ENCODE data around the gene CNTNAP5.

CNTNAP5 gene

GRCh38 chr2:124558277-124558905, 533.3 kb downstream of the CNTNAP5 start:
- no peak for DNase-seq (ENCODE audit: low spot score)

- DNase-seq (ENCODE audit: low spot score) = no peak
Measured at GRCh38 chr2:124559236-124559635, 534.1 kb downstream of the CNTNAP5 start.

DNA sequence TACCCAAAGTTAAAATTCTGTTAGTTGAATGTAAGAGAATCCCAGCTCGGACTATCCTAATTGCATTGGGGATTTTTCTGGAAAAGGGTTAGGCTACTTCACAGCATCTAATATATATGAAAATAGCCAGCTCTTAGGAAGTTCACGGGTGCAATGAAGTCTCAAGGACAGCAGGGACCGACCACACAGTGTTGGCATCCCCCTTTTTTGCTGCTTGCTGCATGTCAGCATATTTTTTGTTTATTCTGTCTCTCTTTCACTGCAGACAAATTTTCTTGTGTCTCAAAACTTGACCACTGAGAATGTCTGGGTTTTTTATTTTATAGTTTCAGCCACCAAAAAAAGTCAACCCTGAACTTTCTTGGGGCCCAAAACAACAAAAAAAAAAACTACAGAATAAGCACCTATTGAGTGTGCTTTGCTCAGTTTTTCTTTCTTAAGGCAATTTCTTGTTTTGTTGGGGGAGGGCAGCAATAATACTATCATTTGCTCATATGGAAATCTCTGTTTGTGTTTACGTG, 535.6 kb downstream of the CNTNAP5 start:
- no peak for DNase-seq (ENCODE audit: low spot score)

DNA sequence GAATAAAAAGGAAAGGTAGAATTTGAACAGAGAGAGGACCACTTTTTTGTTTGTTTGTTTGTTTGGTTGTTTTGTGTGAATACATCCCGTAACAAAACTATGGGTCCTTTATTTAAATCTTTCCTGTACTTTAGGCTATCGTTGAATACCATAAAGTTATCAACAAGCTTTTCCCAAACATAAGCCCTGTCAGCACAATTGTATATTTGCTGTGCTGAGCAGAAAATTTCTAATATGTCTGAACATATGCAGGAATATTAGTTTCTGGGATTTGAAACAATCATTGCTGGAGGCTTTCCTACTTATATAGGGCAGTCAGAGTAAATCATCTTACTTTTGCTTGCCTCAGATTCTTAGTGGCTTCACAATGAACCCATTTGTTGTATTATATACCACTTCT, 536.4 kb downstream of the CNTNAP5 start:
- DNase-seq (ENCODE audit: low spot score) = no peak

DNA sequence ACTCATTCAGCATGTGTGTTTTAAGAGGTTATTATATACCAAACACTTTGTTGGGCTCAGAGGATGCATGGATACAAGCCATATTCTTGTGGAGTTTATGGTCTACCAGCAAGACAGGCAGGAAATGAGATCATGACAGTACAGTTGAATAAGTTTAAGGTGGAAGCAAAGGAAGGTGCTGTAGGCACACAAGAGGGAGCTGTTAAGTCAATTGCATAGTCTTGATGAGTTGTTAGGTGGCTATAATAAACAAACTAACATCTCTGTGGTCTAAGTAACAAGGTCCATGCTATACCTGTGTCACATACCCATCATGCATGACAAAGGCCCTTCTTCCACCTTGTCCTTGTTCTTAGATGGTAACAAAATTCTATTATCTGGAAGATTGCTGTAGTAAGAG, 538.3 kb downstream of the CNTNAP5 start:
- DNase-seq (ENCODE audit: low spot score) = no peak

DNA sequence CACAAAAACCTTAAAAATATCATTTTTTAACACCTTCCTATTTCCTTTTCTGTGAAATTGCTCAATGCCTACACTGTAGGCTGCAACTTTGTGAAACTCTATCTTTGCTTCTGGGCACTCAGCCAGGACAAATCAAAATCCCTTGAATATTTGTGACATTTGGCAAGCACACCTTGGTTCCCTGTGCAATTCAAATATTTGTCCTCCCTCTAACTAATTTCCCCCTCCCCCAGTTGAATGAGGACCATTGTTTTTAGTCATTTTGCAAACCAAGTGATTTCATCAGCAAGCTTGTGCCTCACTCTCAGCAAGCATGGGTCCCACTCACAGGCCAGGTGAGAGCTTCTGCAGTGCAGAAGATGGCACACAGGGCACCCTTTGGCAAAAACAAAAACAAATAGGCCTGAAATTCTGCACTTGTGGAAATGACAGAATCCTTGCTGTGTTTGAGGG, 541.5 kb downstream of the CNTNAP5 start:
- DNase-seq (ENCODE audit: low spot score) = no peak

DNA sequence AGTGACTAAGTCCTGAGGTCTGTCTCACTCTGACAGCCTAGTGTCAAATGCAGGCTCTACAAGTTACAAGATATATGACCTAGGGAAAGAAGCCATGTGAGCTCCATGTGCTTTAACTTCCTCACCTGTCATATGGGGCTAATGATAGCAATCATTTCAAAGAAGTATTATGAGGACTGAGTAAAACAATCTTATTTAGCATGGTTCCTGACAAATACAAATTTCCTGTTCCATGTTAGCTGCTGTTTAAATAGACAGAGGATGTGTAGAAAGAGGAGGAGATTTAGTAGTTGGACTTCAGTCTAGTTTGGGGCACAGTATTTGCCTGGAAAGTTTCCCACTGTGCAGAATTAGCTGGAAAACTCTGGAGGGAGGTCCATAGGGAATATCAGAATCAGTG, 545.8 kb downstream of the CNTNAP5 start:
- DNase-seq (ENCODE audit: low spot score) = no peak

- DNase-seq (ENCODE audit: low spot score) = no peak
Measured at GRCh38 chr2:124571836-124572235, 546.7 kb downstream of the CNTNAP5 start.

DNA sequence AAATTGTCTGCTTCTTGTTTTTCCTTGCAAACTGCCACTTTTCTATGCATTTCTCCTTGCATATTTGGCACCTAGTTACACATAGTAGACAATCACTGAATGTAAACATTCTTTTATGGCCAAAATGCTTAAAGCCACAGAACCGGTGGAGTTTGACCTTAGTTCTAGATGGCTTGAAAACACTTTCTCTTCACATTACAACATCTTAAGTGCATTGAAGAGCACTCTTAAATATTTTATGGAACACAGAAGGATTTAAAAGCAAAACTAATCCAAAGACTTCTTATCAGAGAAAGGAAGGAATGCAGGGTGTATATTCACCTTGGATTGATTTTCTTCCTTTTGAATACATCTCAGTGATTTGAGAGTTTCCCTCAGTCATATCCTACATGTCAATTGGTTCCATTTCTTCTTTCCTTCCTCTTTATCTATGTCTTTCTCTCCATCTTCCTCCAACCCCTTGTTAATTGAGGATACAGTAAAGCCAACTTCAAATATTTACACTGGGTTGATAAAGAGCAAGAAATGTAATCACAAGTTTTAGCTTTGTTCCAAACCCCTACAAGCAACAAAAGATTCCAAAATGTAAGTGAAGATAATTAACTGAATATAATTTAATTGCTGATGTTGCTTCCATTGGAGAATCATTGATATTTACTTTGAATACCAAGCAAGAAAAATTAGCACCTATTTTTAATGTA, 548.0 kb downstream of the CNTNAP5 start:
- DNase-seq (ENCODE audit: low spot score) = no peak

- DNase-seq (ENCODE audit: low spot score) = no peak
Measured at GRCh38 chr2:124575497-124575896, 550.4 kb downstream of the CNTNAP5 start.

DNA sequence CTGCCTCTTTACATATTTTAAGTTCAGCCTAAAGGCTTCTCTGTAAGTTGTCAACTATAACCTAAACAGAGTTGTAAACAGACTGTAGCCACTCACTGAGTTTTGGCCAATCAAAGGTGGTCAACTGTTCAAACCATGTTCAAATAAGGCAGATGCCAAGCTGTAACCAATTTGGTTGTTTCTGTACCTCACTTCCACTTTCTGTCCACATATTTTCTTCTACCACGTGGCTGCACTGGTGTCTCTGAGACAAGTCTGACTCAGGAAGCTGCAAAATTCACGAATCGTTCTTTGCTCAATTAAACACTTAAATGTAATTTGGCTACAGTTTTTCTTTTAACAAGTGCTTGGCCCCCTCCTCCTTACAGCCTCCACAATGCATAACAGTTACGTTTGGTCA, 555.2 kb downstream of the CNTNAP5 start:
- no peak for DNase-seq (ENCODE audit: low spot score)

GRCh38 chr2:124582387-124582786, 557.3 kb downstream of the CNTNAP5 start:
- DNase-seq (ENCODE audit: low spot score) = no peak

DNA sequence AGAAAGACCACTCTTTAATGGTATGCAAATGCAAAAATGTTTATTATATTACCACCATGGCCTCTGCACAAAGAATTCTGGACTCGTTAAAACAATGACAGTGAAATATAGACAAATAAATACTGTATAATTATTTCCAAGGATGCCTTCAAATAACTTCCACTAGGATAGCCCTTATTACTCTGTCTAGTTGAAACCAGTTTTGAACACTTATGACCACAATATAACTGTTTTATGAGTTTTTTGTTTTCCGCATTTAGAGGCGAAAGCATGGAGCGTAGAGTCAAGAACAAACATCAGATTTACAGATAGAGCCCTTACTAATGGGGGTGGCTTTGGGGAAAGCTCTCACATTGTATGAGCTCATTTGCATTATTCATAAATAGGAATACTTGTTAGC, 559.5 kb downstream of the CNTNAP5 start:
- DNase-seq (ENCODE audit: low spot score) = no peak

DNA sequence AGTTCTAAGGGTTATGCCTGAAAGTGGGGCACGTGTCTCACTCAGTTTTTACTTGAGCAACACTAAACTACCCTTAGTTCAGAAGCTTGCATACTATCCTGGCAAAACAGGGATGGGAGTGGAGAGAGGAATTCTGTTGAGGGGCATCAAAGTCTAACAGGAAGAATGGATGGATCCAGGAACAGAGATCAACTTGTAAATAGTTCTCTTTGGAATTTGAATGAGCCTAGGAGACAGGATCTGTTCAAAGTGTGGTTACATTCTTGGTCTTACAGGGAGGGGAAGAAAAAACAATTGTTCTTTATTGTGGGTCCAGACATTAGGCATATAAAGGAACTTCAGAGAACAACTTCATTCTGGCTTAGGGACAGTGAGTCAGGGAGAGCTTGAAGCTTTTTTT, 560.2 kb downstream of the CNTNAP5 start:
- DNase-seq (ENCODE audit: low spot score) = no peak

- DNase-seq (ENCODE audit: low spot score) = no peak
Measured at GRCh38 chr2:124586210-124586609, 561.1 kb downstream of the CNTNAP5 start.

DNA sequence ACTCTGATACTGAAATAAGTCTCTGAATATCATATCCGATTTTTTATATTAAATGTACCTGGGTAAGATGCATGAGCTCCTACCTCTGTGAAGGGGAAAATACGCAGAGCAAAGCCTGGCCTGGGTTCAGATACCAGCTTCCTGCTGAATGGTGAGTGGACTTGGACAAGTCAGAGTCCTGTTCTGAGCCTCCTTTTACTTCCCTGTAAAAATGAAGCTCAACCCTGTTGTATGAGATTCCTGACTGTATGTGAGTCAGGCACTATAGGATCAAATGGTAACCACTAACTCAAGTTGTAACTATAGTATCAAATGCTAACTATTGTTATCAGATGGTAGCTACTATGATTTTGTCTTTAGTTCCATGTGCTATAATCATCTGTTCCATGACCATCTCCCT, 561.7 kb downstream of the CNTNAP5 start:
- no peak for DNase-seq (ENCODE audit: low spot score)

- DNase-seq (ENCODE audit: low spot score) = no peak
Measured at GRCh38 chr2:124589971-124590370, 564.9 kb downstream of the CNTNAP5 start.

DNA sequence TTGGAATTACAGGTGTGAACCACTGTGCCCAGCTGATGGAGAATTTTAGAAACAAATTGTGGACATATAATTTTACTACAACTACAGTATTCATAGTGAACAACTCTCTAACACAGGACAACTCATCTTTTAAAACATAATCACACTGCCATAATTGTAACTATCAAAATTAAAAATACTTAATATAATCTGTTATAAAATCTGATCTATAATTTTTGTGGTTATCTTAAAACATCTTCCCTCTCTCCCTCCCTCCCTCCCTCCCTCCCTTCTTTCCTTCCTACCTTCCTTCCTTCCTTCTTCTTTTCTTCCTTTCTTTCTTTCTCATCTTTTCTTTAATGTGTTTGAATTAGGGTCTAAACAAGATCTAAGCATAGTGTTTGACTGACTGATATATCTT, 577.7 kb downstream of the CNTNAP5 start:
- no peak for DNase-seq (ENCODE audit: low spot score)

- no peak for DNase-seq (ENCODE audit: low spot score)
Measured at GRCh38 chr2:124604940-124605339, 579.9 kb downstream of the CNTNAP5 start.

DNA sequence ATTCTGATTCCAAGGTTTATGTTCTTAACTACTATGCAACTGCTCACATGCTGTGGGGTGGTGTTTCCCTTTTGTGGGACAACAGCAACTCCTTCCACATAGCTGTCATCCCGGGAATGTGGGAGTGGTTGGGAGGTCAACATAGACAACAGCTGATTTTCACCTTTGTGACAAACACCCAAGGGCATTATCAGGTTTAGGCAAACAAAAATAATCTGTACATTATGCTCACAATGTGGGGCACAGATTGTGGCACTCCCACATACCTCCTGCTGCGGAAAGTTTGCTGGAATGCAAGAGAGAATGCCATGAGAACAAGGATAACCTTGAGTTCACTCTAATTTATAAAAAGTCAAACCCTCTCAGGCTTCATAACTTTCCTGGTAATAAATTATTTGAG, 582.6 kb downstream of the CNTNAP5 start:
- peak; percentile 22 for DNase-seq (ENCODE audit: low spot score)

- DNase-seq (ENCODE audit: low spot score) = no peak
Measured at GRCh38 chr2:124609667-124610066, 584.6 kb downstream of the CNTNAP5 start.

- DNase-seq (ENCODE audit: low spot score) = no peak
Measured at GRCh38 chr2:124610141-124610540, 585.1 kb downstream of the CNTNAP5 start.

GRCh38 chr2:124610866-124611265, 585.8 kb downstream of the CNTNAP5 start:
- no peak for DNase-seq (ENCODE audit: low spot score)

- DNase-seq (ENCODE audit: low spot score) = no peak
Measured at GRCh38 chr2:124623560-124623959, 598.5 kb downstream of the CNTNAP5 start.

Data from Ammon's horn (tissue), 1 donor.